ENCODE measurements around the gene PPM1H. TPM values are rescaled to one million over a fixed set of nuclear protein-coding genes. Genes with fewer than 3 reads are reported as not detected.

The PPM1H gene
- total RNA-seq, 1 experiment from 2014 or later: 37.1 TPM

DNA sequence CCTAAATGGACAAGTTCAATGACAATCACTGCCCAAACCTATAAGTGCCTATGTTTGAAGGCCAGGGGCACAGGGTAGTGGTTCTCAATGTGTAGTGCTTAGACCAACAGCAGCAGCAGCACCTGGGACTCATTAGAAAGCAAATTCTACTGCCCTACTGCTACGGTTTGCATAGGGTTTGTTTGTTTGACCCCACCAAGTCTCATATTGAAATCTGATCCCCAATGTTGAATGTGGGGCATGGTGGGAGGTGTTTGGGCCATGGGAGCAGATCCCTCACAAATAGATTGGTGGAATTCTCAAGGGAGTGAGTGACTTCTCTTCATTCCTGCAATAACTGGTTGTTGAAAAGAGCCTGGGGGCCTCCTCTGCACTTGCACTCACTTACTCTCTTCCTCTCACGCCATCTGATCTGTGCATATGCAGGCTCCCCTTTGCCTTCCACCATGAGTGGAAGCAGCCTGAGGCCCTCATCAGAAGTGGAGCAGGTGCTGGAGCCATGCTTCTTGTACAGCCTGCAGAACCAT lies 39.5 kb downstream of the PPM1H start:
- ATAC-seq: peak; percentile 60
- no peak overlapping the region for H3K4me3 Mint-ChIP-seq
- POLR2A ChIA-PET: no interaction called here

DNA sequence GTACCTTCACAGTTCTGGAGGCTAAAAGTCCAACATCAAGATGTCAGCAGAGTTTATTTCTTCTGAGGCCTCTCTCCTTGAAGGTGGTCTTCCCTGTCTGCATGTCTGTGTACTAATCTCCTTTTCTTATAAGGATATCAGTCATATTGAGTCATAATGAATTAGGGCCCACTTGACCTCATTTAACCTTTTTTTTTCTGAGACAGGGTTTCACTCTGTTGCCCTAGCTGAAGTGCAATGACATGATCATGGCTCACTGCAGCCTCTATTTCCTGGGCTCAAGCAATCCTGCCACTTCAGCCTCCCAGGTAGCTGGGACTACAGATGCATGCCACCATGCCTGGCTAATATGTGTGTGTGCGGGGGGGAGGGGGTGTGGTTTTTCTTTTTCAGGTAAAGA lies 41.7 kb downstream of the PPM1H start:
- ChIA-PET POLR2A (no interaction called here), CTCF (no interaction called here)
- no peak for ATAC-seq
- Mint-ChIP-seq H3K4me1 (peaks cover 16% of the 10 kb centered on the region), H3K4me3 (no peak overlapping the region), H3K36me3 (peaks cover 11% of the 10 kb centered on the region), H3K27ac (no peak overlapping the region), H3K27me3 (ENCODE audit: low read depth) (no peaks in the 10 kb centered on the region), H3K9me3 (peaks cover 5% of the 10 kb centered on the region)
- no peak for DNase-seq (ENCODE audit: low spot score)
- TF ChIP-seq ELF4 (CRISPR knock-in tag; IDR thresholded peaks at IDR 0.05; ENCODE audit: low read depth) (no peak), MAX (CRISPR knock-in tag; IDR thresholded peaks at IDR 0.05) (no peak), OVOL2 (CRISPR knock-in tag; IDR thresholded peaks at IDR 0.05; ENCODE audit: borderline replicate concordance) (no peak), NR1H2 (CRISPR knock-in tag; IDR thresholded peaks at IDR 0.05) (no peak), FOXP4 (CRISPR knock-in tag; IDR thresholded peaks at IDR 0.05) (no peak), ZNF532 (CRISPR knock-in tag; IDR thresholded peaks at IDR 0.05; ENCODE audit: borderline replicate concordance) (no peak), JUN (CRISPR knock-in tag; IDR thresholded peaks at IDR 0.05) (no peak)
- TF ChIP-seq, protein P1, sequence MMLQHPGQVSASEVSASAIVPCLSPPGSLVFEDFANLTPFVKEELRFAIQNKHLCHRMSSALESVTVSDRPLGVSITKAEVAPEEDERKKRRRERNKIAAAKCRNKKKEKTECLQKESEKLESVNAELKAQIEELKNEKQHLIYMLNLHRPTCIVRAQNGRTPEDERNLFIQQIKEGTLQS (CRISPR knock-in tag; conservative IDR thresholded peaks at IDR 0.05): no peak

More for the DNA sequence above, 39.5 kb downstream of the PPM1H start:
- Mint-ChIP-seq H3K36me3 (peaks cover 11% of the 10 kb centered on the region), H3K27ac (peak overlapping the region; percentile 87; the same call in 1 of the 2 replicates), H3K4me1 (peaks cover 26% of the 10 kb centered on the region), H3K9me3 (peaks cover 5% of the 10 kb centered on the region), H3K27me3 (ENCODE audit: low read depth) (no peaks in the 10 kb centered on the region)
- CTCF ChIA-PET: no interaction called here
- DNase-seq (ENCODE audit: low spot score): no peak
- TF ChIP-seq ZNF121 (CRISPR knock-in tag; IDR thresholded peaks at IDR 0.05) (no peak), E2F5 (CRISPR knock-in tag; IDR thresholded peaks at IDR 0.05) (no peak), NR2C2 (CRISPR knock-in tag; IDR thresholded peaks at IDR 0.05) (no peak), FOXP1 (CRISPR knock-in tag; IDR thresholded peaks at IDR 0.05; ENCODE audit: borderline replicate concordance) (no peak), NFATC4 (CRISPR knock-in tag; IDR thresholded peaks at IDR 0.05) (no peak), GRHL2 (CRISPR knock-in tag; IDR thresholded peaks at IDR 0.05; ENCODE audit: insufficient replicate concordance, severe bottlenecking) (no peak), MAX (CRISPR knock-in tag; IDR thresholded peaks at IDR 0.05) (no peak), NFYB (CRISPR knock-in tag; conservative IDR thresholded peaks at IDR 0.05; ENCODE audit: low read depth) (no peak), ELF4 (CRISPR knock-in tag; IDR thresholded peaks at IDR 0.05; ENCODE audit: low read depth) (no peak), SMAD3 (CRISPR knock-in tag; IDR thresholded peaks at IDR 0.05; ENCODE audit: borderline replicate concordance) (no peak), GTF2I (CRISPR knock-in tag; conservative IDR thresholded peaks at IDR 0.05) (no peak)
- TF ChIP-seq, protein P2, sequence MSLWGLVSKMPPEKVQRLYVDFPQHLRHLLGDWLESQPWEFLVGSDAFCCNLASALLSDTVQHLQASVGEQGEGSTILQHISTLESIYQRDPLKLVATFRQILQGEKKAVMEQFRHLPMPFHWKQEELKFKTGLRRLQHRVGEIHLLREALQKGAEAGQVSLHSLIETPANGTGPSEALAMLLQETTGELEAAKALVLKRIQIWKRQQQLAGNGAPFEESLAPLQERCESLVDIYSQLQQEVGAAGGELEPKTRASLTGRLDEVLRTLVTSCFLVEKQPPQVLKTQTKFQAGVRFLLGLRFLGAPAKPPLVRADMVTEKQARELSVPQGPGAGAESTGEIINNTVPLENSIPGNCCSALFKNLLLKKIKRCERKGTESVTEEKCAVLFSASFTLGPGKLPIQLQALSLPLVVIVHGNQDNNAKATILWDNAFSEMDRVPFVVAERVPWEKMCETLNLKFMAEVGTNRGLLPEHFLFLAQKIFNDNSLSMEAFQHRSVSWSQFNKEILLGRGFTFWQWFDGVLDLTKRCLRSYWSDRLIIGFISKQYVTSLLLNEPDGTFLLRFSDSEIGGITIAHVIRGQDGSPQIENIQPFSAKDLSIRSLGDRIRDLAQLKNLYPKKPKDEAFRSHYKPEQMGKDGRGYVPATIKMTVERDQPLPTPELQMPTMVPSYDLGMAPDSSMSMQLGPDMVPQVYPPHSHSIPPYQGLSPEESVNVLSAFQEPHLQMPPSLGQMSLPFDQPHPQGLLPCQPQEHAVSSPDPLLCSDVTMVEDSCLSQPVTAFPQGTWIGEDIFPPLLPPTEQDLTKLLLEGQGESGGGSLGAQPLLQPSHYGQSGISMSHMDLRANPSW (CRISPR knock-in tag; conservative IDR thresholded peaks at IDR 0.05; ENCODE audit: low read depth): no peak
- TF ChIP-seq, protein P3, sequence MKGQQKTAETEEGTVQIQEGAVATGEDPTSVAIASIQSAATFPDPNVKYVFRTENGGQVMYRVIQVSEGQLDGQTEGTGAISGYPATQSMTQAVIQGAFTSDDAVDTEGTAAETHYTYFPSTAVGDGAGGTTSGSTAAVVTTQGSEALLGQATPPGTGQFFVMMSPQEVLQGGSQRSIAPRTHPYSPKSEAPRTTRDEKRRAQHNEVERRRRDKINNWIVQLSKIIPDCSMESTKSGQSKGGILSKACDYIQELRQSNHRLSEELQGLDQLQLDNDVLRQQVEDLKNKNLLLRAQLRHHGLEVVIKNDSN (CRISPR knock-in tag; IDR thresholded peaks at IDR 0.05): no peak
- TF ChIP-seq, protein P4, sequence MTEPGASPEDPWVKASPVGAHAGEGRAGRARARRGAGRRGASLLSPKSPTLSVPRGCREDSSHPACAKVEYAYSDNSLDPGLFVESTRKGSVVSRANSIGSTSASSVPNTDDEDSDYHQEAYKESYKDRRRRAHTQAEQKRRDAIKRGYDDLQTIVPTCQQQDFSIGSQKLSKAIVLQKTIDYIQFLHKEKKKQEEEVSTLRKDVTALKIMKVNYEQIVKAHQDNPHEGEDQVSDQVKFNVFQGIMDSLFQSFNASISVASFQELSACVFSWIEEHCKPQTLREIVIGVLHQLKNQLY (CRISPR knock-in tag; IDR thresholded peaks at IDR 0.05): no peak
- TF ChIP-seq, protein P5, sequence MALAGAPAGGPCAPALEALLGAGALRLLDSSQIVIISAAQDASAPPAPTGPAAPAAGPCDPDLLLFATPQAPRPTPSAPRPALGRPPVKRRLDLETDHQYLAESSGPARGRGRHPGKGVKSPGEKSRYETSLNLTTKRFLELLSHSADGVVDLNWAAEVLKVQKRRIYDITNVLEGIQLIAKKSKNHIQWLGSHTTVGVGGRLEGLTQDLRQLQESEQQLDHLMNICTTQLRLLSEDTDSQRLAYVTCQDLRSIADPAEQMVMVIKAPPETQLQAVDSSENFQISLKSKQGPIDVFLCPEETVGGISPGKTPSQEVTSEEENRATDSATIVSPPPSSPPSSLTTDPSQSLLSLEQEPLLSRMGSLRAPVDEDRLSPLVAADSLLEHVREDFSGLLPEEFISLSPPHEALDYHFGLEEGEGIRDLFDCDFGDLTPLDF (CRISPR knock-in tag; IDR thresholded peaks at IDR 0.05): no peak

All from WTC11 (cell line).